Measurements from ENCODE around the gene KIAA0319L.

GRCh38 chr1:35477870-35478269 lies 79.3 kb downstream of the KIAA0319L start:
- TF ChIP-seq CTCF (IDR thresholded peaks at IDR 0.05) (no peak), POLR2A (IDR thresholded peaks at IDR 0.05) (no peak)
